CD1c-positive myeloid dendritic cell (primary cell): ENCODE data around the gene EGF.
"Not testable (repeated sequence)": the region's sequence is repeated elsewhere in the genome, so short reads cannot be mapped to it uniquely, and the experiment has no call there.

Experiments used
- DNase-seq: peaks from one replicate; pipeline ENCODE4 v3.0.0-alpha.2; 2016; ENCODE audit errors: extremely low spot score

The EGF gene

GRCh38 chr4:110039164-110039563, 126.5 kb downstream of the EGF start:
- DNase-seq: not testable (repeated sequence)

GRCh38 chr4:110041735-110042134, 129.1 kb downstream of the EGF start:
- DNase-seq: peak; percentile 19

- no peak for DNase-seq
Observed at GRCh38 chr4:110042545-110043517, 130.1 kb downstream of the EGF start.

- DNase-seq: no peak
Observed at GRCh38 chr4:110046588-110047049, 133.9 kb downstream of the EGF start.

- DNase-seq: peak; percentile 58
Observed at GRCh38 chr4:110049951-110050925, 137.6 kb downstream of the EGF start.

GRCh38 chr4:110055158-110055768, 142.6 kb downstream of the EGF start:
- DNase-seq: no peak

GRCh38 chr4:110058677-110059076, 146.0 kb downstream of the EGF start:
- DNase-seq: no peak

GRCh38 chr4:110059556-110060191, 147.0 kb downstream of the EGF start:
- peak; percentile 59 for DNase-seq

- DNase-seq: no peak
Observed at GRCh38 chr4:110061076-110061475, 148.4 kb downstream of the EGF start.
